Measurements from ENCODE around the gene STAG1. TPM values are rescaled to one million over a fixed set of nuclear protein-coding genes. Genes with fewer than 3 reads are reported as not detected.

The STAG1 gene
- total and polyA plus RNA-seq, 12 donors = 7.5 to 39.8 (median 24.6) TPM

GRCh38 chr3:136547293-136547692 is 204.9 kb downstream of the STAG1 start:
- no peaks in the 10 kb centered on the region for H3K9me3 ChIP-seq (replicated peaks in 1 of 3)
- H3K27me3 ChIP-seq = no peaks in the 10 kb centered on the region
- H3K27ac ChIP-seq = no peak overlapping the region
- H3K4me1 ChIP-seq (replicated peaks in 1 of 2) = peaks cover 4% of the 10 kb centered on the region in 2 donors
- intact Hi-C loops (cut with DNase I) = loop anchor here (5.0 to 10.0 kb wide), 2 partner anchors 205 to 208 kb away; partner anchors contain the start of gene STAG1 (in 2 of the 2)
- no peak overlapping the region for H3K4me3 ChIP-seq
- H3K36me3 ChIP-seq (replicated peaks in 1 of 2) = no peaks in the 10 kb centered on the region
- TF ChIP-seq CTCF (IDR thresholded peaks at IDR 0.05) = no peak
- no peak for TF ChIP-seq POLR2A (IDR thresholded peaks at IDR 0.05)
- no peak for DNase-seq

DNA sequence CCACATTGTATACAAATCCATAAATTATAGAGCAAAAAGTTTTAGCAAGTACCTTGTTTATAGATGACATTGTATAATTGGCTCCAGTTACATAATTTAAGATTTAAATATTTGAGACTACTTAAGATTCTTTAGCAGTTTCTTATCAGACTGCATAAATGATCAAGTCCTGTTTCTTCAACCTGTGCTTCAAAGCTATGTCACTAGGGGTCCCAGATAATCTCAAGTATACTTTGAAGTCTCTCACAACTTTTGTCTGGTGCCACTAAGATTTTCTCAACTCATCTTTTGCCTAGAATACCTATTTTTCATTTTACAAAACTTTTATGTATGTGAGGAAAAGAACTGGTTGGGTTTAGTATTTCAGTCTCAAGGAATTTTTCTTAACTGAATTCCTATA is 205.5 kb downstream of the STAG1 start:
- TF ChIP-seq CTCF (IDR thresholded peaks at IDR 0.05) (peak in 1 of 6 experiments; percentile 12), POLR2A (IDR thresholded peaks at IDR 0.05) (no peak)
- intact Hi-C loops (cut with DNase I) = loop anchor here (5.0 to 10.0 kb wide), 2 partner anchors 206 to 208 kb away; partner anchors contain the start of gene STAG1 (in 2 of the 2)
- Histone ChIP-seq H3K27ac (no peak overlapping the region), H3K9me3 (replicated peaks in 1 of 3) (no peaks in the 10 kb centered on the region), H3K4me3 (no peak overlapping the region), H3K4me1 (replicated peaks in 1 of 2) (peaks cover 4% of the 10 kb centered on the region in 2 donors), H3K36me3 (replicated peaks in 1 of 2) (no peaks in the 10 kb centered on the region), H3K27me3 (no peaks in the 10 kb centered on the region)
- DNase-seq = no peak

GRCh38 chr3:136545664-136546268 is 206.4 kb downstream of the STAG1 start:
- Histone ChIP-seq H3K27me3 (no peaks in the 10 kb centered on the region), H3K4me1 (replicated peaks in 1 of 2) (peaks cover 4% of the 10 kb centered on the region in 2 donors), H3K36me3 (replicated peaks in 1 of 2) (no peaks in the 10 kb centered on the region), H3K4me3 (no peak overlapping the region), H3K27ac (no peak overlapping the region), H3K9me3 (replicated peaks in 1 of 3) (no peaks in the 10 kb centered on the region)
- intact Hi-C loops (cut with DNase I) = loop anchor here (5.0 to 10.0 kb wide), 2 partner anchors 207 to 209 kb away; partner anchors contain the start of gene STAG1 (in 2 of the 2)
- TF ChIP-seq POLR2A (IDR thresholded peaks at IDR 0.05) (no peak), CTCF (IDR thresholded peaks at IDR 0.05) (peak; percentile 10 to 48 (median 33))
- DNase-seq = no peak
- 55 to 70% (median 61%) methylated on average over 3 of the region's 3 CpGs for WGBS, 4 donors

GRCh38 chr3:136544532-136544931 is 207.6 kb downstream of the STAG1 start:
- Histone ChIP-seq H3K36me3 (replicated peaks in 1 of 2) (no peaks in the 10 kb centered on the region), H3K27ac (no peak overlapping the region), H3K9me3 (replicated peaks in 1 of 3) (no peaks in the 10 kb centered on the region), H3K4me1 (replicated peaks in 1 of 2) (peaks cover 4% of the 10 kb centered on the region in 2 donors), H3K4me3 (no peak overlapping the region), H3K27me3 (no peaks in the 10 kb centered on the region)
- TF ChIP-seq POLR2A (IDR thresholded peaks at IDR 0.05) = no peak
- no peak for TF ChIP-seq CTCF (IDR thresholded peaks at IDR 0.05)
- intact Hi-C loops (cut with DNase I) = loop anchor here in 1 of 2 donors (10.0 kb wide), 1 partner anchor 210 kb away; the partner anchor contains the start of gene STAG1
- no peak for DNase-seq
- WGBS, 4 donors = 86 to 96% (median 91%) methylated on average over 3 of the region's 3 CpGs
